GM21619 (cell line): ENCODE data around the gene SSTR5.
"Not testable (repeated sequence)": the region's sequence is repeated elsewhere in the genome, so short reads cannot be mapped to it uniquely, and the experiment has no call there.

Experiments
- ATAC-seq: cut with Tn5 transposase; IDR thresholded peaks from one replicate; pipeline ENCODE4 v1.9.1; 2021; ENCODE audit not compliant: unreplicated experiment

The SSTR5 gene

GRCh38 chr16:1072526-1073261, at the start of gene SSTR5:
SSTR5 (plus strand) TSS chr16:1072747; CDS start chr16:1078869, 6,122 bp downstream.
- ATAC-seq: no peak

GRCh38 chr16:1024138-1024537, 48.4 kb upstream of the SSTR5 start:
- ATAC-seq: no peak

DNA sequence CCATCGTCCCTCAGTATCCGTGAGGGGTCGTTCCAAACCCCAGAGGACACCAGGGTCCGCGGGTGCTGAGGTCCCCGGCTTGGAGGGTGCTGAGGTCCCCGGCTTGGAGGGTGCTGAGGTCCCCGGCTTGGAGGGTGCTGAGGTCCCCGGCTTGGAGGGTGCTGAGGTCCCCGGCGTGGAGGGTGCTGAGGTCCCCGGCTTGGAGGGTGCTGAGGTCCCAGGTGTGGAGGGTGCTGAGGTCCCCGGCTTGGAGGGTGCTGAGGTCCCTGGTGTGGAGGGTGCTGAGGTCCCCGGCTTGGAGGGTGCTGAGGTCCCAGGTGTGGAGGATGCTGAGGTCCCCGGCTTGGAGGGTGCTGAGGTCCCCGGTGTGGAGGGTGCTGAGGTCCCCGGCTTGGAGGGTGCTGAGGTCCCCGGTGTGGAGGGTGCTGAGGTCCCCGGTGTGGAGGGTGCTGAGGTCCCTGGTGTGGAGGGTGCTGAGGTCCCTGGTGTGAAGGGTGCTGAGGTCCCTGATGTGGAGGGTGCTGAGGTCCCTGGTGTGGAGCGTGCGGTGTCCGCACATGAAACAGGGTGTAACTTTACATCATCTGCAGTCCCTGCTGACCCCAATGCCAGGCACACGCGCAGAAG, 47.3 kb upstream of the SSTR5 start:
- not testable (repeated sequence) for ATAC-seq

DNA sequence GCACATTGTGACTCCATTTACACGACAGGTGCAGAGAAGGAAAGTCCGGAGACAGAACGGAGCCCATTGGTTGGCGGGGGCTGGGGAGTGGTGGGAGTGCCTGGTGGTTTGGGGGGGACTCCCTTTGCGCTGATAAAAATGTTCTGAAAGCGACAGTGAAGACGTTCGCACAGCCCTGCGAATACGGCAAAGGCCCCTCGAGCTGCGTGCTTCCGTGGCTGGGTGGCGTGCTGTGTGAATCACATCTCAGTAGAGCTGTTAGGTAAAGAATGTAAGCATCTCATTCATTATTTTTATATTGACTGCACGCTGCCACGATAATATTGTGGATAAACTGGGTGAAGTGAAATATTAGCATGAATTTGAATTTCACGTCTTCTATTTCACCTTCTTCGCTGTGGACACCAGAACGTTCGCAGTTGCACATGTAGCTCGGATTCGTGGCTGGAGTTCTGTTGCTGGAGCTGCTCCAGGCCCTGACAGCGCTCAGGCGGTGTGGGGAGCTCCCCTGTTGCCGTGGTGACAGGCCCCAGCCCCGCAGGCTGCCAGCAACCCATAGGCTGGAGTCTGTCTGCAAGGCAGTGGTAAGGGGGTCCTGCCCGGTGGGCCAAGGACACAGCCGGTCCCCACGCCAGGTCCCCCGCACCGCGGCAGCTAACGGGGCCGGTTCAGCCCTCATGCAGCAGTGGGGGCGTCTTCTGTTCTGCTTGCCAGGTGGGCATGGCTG, 46.3 kb upstream of the SSTR5 start:
- ATAC-seq: no peak

DNA sequence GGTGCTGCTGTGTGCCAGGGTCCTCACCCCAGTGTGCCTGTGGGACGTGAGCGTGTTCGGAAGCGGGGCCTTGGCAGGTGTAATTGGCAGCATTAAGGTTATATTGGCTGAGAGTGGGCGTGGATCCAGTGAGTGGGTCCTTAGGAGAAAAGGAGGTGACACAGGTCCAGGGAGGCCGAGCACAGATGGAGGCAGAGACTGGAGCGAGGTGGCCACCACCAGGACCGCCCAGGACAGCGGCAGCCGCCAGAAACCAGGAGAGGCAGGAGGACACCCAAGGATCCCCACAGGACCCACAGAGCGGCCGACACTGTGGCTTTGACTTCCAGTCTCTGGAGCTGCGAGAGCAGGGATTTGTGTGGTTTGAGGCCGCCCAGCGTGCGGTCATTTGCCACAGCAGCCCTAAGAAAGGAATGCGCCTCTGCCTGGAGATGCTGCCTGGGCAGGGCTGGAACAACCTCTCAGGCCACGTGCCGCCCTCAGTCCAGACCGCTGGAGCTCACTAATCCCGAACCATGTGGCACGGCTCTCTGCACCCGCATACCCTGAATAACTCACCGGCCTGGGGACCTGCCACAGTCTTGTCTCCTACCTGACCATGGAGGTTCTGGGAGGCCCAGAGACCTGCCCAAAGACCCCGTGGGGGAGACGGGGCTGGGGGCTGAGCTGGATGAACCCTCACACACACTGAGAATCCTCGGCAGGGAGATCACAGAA, 45.6 kb upstream of the SSTR5 start:
- no peak for ATAC-seq

GRCh38 chr16:1027501-1027815, 45.1 kb upstream of the SSTR5 start:
- no peak for ATAC-seq

DNA sequence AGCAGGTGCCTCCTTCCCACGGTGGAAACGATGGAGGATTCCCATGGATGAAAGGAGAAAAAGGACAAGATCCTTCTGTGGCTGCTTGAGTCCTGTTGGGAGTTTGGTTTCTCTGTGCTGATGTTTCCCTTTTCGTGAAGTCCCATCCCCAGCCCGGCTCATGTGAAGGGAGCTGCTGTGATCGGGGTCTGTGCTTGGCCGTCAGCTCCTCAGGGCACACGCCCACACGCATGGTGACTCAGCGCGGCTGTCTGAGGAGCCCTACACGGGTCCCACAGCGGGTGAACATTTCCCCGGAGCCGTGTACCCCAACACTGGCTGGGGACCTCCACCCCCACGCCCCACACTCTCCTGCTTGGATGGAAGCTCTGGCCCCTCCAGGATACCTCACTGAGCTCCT, 44.5 kb upstream of the SSTR5 start:
- no peak for ATAC-seq

DNA sequence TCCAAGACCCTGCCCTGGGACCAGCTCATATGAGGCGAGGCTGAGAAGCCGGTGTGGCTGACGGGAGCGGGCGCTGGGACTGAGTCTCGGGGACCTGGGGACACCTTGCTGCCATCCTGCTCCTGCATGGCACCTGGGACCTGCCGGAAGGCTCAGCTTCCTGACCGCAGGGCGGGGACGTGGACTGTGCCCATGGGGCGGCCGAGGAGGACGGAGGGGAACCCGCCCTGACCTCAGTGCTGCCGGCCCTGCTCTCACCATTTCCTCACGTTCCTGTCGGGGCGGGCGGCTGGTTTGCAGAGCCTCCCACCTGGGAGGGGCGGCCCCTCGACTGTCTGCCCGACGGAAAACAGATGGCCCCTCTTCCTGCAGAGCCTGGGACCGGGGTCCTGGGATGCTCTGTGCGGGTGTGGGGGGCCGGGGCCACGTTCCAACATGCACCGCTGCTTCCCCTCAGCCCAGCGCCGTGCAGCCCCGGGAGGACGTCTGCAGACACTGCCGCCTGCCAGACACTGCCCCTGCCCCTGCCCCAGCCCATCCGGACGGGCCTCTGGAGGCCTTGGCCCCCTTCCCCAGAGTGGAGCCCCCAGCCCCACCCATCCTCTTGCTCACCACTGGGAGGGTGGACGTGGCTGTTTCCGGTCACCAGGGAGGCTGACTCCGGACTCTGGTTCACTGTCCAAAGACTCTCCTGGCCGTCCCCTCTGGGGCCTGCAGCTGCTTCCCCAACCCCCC, 43.9 kb upstream of the SSTR5 start:
- no peak for ATAC-seq

DNA sequence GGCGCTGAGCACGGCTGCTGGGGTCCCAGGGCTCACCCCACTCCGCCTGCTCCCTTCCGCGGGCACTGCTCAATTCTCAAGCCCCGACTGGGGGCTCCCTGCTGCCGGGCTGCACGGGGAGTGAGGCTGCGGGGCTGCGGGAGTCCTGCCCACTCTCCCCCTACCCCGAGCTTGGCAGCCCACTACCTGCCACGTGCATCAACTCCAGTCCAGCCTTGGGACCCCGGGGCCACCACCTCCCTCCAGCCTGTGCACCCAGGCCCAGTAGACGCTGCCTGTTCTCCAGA, 43.3 kb upstream of the SSTR5 start:
- ATAC-seq: no peak

- no peak for ATAC-seq
These were observed 42.1 kb upstream of the SSTR5 start for GRCh38 chr16:1030473-1030901.

DNA sequence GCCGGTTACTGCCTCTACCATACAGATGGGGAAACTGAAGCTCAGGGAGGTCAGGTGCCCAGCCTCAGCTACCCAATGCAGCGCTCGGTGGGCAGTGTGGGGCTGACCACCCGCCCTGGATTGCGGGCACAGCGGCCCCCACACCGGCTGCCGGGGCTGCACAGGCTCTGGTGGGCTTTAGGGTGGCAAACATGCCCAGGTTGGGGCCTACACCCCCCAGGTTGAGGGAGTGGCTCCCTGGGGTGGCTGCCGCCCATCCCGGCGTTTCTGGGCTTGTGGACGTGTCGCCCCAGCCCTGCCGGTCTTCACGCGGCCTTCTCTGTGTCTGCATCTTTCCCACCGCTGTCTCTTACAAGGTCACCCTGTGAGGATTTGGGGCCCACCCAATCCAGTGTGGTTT, 40.9 kb upstream of the SSTR5 start:
- no peak for ATAC-seq

- no peak for ATAC-seq
These were observed 39.9 kb upstream of the SSTR5 start for GRCh38 chr16:1032607-1033006.

DNA sequence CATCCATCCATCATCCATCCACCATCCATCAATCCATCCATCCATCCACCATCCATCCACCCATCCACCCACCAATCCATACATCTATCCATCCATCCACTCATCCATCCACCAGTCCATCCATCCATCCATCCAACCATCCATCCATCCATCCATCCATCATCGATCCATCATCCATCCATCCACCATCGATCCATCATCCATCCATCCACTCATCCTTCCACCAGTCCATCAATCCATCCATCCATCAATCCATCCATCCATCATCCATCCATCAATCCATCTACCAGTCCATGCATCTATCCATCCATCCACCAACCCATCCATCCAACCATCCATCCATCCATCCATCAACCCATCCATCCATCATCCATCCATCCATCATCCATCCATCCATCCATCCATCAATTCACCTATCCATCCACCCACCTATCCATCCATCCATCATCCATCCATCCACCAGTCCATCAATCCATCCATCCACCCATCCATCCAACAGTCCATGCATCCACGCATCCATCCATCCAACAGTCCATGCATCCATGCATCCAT, 39.3 kb upstream of the SSTR5 start:
- no peak for ATAC-seq

DNA sequence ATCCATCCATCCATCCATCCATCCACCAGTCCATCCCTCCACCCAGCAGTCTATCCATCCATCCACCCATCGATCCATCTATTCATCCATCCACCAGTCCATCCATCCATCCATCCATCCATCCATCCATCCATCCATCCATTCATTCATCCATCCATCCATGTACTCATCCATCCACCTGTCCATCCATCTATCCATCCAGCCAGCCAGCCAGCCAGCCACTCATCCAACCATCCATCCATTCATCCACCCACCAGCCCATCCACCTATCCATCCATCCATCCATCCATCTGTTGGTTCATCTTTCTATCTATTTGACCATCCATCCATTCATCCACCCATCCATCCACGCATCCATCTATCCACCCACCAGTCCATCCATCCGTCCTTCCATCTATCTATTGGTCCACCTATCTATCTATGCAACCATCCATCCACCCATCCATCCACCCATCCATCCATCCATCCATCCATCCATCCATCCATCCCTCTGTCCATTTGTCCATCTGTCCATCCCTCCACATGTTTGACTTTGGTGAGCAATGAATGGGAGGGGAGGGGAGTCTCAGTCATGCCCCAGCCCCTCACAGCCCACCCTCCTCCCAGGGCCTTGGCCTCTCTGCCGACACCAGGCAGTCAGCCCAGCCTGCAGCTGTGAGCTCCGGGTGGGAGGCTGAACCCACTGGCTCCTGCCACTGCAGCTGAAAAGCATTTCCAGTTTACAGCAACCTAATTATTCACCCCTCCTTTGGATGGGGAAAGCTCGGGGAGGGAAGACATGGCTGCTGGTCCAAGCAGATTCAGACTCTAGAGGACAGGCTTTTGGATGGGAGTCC, 38.1 kb upstream of the SSTR5 start:
- no peak for ATAC-seq

DNA sequence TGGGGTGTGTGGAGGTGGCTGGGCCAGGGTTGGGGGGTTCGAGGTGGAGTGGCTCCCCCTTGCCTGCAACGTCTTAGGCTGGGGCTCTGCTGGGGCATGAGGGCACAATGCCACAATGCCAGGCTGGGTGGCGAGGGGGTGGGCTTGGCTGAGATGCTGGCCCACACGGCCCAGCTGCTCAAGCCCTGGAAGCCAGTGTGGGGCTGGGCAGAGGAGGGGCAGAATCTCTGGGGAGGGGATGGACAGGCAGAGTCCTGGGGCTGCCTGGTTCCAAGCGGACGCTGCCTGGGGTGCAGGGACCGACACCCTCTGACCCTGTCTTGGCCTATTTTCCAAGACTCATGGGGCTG, 37.5 kb upstream of the SSTR5 start:
- ATAC-seq: no peak

DNA sequence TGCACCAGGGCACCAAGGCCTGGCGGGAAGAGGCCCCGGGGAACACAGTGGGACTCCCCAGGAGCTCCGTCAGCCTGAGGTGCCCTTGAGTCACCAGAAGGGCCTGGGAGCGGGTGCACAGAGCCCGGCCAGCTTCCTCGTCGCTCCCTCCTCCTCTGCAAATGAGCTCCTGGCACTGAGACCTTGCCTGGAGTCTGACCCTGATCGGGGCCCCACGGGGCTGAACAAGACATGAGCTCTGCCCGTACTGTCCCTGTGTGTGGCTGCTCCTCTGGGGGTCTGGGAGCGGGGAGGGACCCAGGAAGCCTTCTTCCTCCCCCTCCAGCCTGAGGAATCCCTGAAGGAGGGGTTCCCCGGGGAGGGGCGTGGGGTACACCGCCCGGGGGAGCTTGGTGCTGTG, 36.4 kb upstream of the SSTR5 start:
- no peak for ATAC-seq

DNA sequence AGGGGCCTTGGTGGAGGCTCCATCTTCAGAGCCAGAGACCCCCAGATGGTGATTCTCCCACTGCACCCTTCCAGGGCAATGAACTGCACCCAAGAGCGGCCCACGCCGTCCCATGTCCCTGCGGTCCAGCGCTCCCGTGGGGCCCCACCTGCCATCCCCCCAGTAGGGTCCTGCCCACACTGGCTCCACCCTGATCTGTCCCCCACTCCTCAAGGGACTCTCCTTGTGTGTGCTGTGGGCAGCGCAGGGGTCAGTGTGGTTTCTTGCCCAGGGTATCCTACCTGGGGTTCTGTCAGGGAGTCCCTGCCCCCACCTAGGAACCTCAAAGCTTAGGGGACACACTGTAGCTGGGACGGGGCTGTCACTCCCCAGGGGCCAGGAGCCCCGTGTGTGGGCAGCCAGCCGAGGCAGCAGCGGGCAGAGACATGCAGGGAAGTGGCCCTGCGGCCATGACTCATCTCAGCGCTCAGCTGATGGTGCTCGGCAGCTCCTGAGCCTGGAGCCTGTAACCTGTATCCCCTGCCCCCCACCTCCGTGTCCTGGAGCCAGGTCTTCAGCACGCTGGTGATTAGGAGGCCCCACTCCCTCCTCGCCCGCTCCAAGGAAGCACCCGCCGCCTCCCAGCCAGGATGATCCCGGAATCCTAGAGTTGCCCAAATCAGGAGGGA, 35.7 kb upstream of the SSTR5 start:
- no peak for ATAC-seq

GRCh38 chr16:1037394-1038257, 34.9 kb upstream of the SSTR5 start:
- ATAC-seq: no peak

- ATAC-seq: no peak
These were observed 33.6 kb upstream of the SSTR5 start for GRCh38 chr16:1038932-1039331.
